ENCODE measurements around the gene OCA2.
"Not testable (repeated sequence)": the region's sequence is repeated elsewhere in the genome, so short reads cannot be mapped to it uniquely, and the experiment has no call there.

The OCA2 gene

GRCh38 chr15:28098766-28099554 lies at the start of gene OCA2:
Gene OCA2 (minus strand): TSS chr15:28099315. CDS start chr15:28081874, 17,441 bp downstream.
- peak; percentile 56 for DNase-seq

GRCh38 chr15:28147801-28148200 lies 48.7 kb upstream of the OCA2 start:
- DNase-seq: no peak

GRCh38 chr15:28145419-28145818 lies 46.3 kb upstream of the OCA2 start:
- DNase-seq: not testable (repeated sequence)

- DNase-seq: no peak
Observed at GRCh38 chr15:28140062-28140461, 40.9 kb upstream of the OCA2 start.

- DNase-seq: not testable (repeated sequence)
Observed at GRCh38 chr15:28137408-28138039, 38.4 kb upstream of the OCA2 start.

GRCh38 chr15:28136236-28136904 lies 37.3 kb upstream of the OCA2 start:
- not testable (repeated sequence) for DNase-seq

- no peak for DNase-seq
Observed at GRCh38 chr15:28133281-28133680, 34.2 kb upstream of the OCA2 start.

GRCh38 chr15:28132524-28133275 lies 33.6 kb upstream of the OCA2 start:
- no peak for DNase-seq

GRCh38 chr15:28131946-28132345 lies 32.8 kb upstream of the OCA2 start:
- DNase-seq: no peak

GRCh38 chr15:28131400-28131799 lies 32.3 kb upstream of the OCA2 start:
- no peak for DNase-seq

- no peak for DNase-seq
Observed at GRCh38 chr15:28130651-28131050, 31.5 kb upstream of the OCA2 start.

GRCh38 chr15:28129231-28129848 lies 30.2 kb upstream of the OCA2 start:
- no peak for DNase-seq

- DNase-seq: no peak
Observed at GRCh38 chr15:28128031-28128430, 28.9 kb upstream of the OCA2 start.

- no peak for DNase-seq
Observed at GRCh38 chr15:28127036-28127435, 27.9 kb upstream of the OCA2 start.

- DNase-seq: peak; percentile 22
Observed at GRCh38 chr15:28125673-28126651, 26.8 kb upstream of the OCA2 start.

GRCh38 chr15:28124841-28125240 lies 25.7 kb upstream of the OCA2 start:
- DNase-seq: no peak

- DNase-seq: peak; percentile 49
Observed at GRCh38 chr15:28123408-28124023, 24.4 kb upstream of the OCA2 start.

- no peak for DNase-seq
Observed at GRCh38 chr15:28122038-28122949, 23.2 kb upstream of the OCA2 start.

- DNase-seq: not testable (repeated sequence)
Observed at GRCh38 chr15:28121577-28121976, 22.5 kb upstream of the OCA2 start.

GRCh38 chr15:28120359-28120640 lies 21.2 kb upstream of the OCA2 start:
- DNase-seq: no peak

Data from NCI-H1092 treated with DMSO at 0.1 percent for 48 hours (cell line).